GM19239 (cell line): ENCODE results near the gene CUL1.

Source experiments
- DNase-seq: peaks from one replicate; pipeline ENCODE4 v3.0.0; 2011; ENCODE audit warnings: low spot score; ENCODE audit not compliant: insufficient read length
- FAIRE-seq: peaks from 2 replicates; lab custom pipeline; 2011; peaks lifted over from hg19 to GRCh38; lab: Jason Lieb, UNC

Gene CUL1

DNA sequence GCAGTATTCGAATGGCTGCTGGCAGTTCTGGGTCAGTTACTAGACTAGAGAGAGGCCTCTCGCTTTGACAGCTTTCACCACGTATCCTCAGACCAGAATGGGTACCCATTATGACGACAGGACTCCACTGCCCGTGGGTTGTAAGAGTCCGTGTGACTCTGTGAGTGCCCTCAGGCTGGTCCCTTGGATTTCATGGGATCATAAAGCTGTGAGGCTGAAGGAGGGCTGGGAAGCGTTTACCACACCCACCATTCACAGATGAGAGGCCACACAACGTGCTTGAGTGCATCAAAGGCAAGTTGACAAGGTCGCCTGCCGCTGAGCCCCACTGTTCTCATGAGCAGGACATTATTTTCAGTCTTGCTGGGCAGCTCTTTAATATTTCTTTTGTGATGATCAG, 98.1 kb downstream of the CUL1 start:
- no peak for DNase-seq
- FAIRE-seq: no peak

DNA sequence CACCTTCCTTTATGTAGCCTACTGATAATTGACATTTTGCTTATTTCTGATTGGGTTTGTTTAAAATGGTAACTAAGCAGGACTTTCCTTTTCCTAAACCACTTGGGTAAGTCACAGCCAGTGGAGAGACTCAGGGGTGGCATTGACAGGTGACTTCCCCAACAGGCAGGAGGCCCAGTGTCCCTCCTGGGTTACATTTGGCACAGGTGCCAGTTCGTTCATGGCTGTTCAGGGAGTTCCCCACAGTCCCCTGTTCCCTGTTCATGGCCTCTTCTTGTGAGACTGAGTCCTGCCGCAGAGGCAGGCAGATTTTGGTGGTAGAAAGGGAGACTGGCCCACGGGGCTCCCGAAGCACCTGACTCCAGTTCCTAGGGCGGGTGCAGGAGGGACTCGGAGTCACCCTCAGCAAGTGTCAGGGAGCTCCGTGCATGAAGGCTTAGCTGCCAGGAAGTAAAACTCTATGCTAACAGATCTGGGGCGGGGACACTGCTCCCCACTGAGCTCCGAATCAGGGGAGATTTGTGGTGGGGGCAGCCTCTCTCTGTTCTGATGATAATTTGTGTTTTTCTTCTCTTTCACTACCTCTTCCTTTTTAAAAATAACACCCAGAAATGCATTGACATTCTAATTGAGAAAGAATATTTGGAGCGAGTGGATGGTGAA, 101.3 kb downstream of the CUL1 start:
- no peak for DNase-seq

DNA sequence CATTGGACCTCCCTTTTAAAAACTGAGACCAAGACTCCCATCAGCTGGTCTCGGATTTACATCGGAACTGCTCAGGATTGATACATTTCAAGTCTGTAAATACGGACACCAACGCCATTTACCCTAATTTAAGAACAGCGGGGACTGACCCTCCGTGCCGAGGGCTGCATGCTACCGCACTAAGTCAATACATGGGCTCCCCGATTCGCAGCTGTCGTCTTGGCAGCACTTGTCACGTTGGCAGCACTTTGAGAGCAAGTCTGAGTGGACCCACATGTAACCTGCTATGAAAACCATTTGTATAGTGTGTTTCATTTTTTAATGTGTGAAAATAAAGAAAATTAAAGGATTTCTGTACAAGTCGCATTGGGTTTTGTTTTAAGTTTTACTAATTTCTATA, 102.0 kb downstream of the CUL1 start:
- DNase-seq (no peak), FAIRE-seq (no peak)

More for the DNA sequence above, 101.3 kb downstream of the CUL1 start:
- no peak for FAIRE-seq

DNA sequence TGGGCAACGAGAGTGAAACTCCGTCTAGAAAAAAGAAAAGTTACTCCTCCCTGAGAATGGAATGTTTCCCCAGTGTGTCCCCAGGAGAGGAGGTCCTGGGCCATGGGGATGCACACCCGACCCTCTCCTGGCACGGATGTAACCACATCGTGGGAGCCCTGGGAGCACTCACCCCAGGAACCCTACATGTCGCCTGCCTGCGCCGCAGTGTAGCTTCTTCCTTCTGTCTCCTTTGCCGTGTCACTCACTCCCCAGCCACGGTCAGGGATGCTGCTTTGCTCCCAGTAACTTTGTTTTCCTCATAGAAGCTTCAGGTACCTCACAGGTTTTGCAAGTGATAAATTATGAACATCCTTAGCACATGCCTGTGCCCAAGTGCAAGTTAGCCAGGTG, 103.4 kb downstream of the CUL1 start:
- DNase-seq (no peak), FAIRE-seq (no peak)

DNA sequence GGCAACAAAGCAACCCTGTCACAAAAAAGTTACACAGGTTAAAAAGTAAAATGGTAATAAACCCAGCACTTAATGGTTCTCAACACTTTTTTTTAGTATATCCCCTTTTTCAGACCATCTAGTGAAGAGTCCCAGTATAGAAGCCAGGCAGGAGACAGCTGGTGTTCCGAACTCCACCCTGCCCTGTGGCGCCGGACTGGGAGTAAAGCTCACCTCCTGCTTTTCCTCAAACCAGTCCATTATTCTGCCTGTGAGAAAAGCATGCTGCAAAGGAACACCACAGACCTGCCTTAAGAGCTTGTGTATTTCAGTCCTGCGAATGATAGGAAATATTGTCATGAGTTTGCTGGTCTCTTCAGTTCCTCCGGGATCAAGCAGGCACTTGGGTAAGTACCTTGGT, 104.4 kb downstream of the CUL1 start:
- DNase-seq (no peak), FAIRE-seq (no peak)

DNA sequence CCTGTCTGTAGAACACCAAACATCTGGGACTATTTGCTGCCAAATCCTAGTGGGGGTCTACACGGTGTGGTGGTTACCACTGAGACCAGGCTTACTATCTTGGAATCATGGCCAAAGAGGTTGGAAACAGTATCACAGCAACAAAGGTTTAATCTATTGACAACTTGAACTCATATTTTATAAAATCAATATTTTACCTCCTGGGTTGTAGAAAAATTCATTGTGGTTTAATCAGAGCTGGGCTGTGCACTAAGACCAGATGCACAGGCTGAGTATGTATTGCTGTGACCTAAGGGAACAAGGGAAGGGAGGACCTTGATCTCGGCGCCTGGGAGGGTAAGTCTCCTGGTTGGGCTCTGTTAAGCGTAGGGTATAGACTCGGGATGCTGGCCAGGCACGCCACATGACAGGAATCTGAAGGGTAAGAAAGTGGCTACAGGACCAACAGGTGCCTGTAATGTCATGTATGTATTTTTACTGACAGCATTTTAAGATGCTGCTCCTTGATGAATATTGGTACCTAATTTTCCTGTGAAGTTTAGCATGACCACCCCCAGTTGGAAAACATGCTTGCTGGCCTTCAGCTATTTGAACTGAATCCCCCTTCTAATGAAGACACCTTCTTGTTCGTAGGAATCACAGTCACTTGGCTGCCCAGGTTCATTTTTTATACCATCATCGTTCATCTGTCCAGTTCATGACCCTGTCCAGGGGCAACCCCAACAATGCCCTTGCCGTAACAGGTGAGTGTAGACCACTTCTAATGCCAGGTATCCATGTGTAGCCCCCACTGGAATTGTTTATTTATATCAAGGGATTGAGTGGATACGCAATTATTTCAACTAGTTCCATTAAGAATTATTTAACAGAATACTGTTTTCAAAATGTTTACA, 105.9 kb downstream of the CUL1 start:
- FAIRE-seq: no peak

DNA sequence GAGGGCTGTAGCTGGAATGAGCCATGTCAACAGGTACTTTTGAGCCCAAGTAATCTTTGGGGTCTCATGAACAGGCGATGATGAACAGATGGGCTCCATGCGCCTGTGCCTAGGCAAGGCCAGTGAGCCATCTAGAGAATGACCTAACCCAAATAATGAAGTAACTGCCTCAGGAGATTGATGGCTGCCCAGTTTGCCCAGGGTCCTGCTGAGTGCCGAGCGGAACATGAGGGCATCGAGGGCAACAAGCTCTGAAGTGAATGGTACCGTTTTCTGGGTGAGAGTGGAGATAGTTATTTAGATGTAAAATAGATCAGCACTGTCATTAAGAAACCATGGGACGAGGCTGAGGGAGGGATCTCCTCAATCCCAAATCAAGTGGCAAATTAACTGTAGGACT, 107.5 kb downstream of the CUL1 start:
- no peak for DNase-seq
- FAIRE-seq: no peak

More for the DNA sequence above, 105.9 kb downstream of the CUL1 start:
- no peak for DNase-seq

DNA sequence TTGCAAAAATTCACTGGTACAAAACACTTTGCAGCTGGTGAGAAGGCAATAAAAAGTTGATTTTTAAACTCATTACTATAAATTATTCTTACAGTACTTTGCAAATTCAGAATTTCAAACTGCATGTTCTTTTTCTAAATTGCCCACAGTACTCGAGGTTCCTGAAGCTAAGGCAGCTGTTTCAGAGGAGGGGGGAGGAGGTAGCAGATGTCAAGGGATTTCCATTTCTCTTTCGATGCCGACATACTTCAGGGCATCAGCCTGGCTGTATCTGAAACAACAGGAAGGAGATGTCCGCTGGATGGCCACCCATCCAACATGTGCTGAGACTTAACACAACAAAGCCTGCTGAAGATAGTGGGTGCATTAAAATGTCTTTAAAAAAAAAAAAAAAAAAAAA, 108.7 kb downstream of the CUL1 start:
- DNase-seq (no peak), FAIRE-seq (no peak)

DNA sequence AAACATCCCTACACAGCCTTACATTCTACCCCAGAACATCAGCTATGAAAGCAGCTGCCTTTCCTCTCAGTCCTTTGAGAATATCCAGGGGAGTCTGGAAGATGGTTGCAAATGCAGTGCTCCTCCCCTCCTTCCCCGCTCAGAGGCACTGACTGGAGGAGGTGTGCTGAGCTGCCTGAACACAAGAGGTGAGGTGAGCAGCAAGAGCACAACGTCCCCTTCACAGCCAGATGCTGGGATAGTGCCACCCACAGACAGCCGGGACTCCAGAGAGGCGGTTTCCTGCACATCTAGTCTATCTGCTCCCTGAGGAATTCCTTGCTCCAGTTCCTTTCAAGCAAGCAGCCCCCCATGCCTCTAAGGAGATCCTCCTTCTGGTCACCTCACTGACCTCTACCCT, 111.2 kb downstream of the CUL1 start:
- FAIRE-seq (no peak), DNase-seq (no peak)

DNA sequence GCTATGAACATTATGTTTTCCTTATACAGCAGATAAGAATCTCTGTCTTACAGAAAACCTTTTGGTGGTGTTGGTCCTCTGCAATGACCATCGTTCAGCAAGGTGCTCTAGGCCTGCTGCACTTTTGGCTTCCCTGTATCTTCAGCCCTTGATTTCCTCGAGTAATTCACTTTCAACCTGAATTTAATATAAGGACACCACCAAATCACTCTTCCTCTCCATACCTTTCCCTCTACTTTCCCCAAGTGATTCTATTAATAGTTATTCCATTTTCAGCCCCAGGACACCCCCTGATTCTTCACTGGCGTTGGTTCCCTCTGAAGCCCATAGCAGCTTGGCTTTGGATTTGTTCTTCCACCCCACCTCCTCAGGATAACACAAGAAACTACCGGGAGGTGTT, 113.2 kb downstream of the CUL1 start:
- no peak for FAIRE-seq
- DNase-seq: no peak

DNA sequence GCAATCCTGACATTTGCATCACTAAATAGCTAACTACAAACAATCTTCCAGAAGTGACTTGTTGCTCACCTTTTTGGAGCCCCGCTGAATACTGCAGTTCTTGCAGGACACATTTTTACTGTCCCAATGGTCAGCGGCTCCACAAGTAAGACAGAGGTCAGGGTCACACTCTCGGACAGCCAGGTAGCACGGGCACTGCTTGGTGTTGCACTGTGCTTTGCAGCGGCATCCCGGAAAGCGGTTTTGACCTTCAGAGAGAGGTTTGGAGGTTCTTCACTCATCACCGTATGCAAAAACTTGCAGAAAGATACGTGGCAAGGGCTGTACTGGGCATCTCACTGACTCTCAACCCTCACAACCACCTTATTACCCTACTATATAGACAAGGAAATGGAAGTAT, 115.2 kb downstream of the CUL1 start:
- FAIRE-seq: no peak
- DNase-seq: no peak

DNA sequence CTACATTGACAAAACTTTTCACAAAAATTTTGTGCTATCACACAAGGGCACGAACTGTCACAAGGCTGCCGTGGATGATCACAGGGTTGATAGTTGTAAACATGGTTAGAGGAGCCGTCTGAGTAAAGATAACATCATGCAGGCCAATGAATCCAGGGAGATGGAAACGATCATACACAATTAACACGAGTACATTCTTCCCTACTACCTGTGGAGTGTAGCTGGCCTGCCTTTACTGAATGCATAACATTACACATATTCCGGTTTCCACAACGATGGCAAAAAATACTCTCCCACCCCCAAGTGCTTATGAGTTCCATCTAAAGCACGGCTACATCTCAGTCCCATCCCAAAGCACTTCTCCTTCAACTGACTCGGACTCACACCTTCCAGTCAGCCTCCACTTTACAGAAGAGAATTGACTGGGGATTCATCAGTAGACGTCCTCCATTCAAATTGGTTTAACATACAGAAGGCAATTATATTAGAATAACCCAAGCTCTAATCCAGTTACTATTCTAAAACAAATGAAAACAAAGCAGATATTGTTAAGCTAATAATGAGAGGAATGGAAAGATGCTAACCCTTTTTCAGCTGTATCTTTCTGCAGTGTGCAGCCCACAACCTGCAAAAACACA, 116.3 kb downstream of the CUL1 start:
- no peak for FAIRE-seq
- DNase-seq: no peak

DNA sequence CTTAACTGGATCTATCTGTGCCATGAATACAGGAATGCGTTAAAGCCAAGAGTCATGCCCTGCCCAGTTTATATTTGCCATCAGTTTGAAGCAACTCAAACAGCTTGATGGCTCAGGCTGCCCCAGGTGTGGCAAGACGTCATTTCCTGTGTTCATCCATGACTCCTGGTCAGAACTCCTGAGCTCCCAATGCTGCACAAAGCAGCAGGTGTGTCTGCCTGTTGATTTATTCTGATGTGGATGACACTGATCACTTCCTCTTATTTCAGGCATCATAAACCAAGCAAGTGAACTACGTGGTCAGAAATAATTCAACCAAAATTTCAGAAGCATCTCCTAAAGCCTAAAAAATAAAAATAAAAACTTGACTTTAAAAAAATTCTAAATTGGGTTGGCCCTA, 116.9 kb downstream of the CUL1 start:
- FAIRE-seq (no peak), DNase-seq (no peak)

DNA sequence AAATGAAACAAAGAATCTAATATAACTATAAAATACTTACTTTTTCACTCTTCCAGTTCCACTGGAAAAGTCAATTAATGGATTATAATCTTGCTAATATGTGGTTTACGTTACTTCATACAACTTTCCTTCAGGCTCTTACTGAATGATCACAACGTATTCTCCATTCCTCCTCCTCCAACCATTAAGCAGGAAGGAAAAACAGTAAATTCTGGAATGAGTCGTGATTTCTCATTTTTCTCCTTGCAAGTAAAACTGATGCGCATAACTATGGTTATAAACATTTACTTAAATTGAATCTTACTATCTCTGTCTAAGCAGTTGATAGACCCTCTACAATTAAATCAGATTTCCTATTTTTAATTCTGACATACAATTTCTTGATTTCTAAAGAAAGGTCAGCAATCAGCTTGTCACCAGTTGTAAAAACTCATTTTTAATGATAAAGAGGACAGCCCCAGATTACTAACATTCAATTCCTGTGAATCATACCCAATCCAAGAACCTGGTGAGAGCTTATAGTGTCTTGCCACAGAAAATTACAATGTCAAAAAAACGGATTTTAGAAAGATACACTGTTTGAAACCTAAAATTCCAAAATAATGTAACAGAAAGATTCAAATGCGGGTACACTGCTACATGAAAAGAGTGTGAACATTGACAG, 121.1 kb downstream of the CUL1 start:
- no peak for DNase-seq
- FAIRE-seq: no peak

DNA sequence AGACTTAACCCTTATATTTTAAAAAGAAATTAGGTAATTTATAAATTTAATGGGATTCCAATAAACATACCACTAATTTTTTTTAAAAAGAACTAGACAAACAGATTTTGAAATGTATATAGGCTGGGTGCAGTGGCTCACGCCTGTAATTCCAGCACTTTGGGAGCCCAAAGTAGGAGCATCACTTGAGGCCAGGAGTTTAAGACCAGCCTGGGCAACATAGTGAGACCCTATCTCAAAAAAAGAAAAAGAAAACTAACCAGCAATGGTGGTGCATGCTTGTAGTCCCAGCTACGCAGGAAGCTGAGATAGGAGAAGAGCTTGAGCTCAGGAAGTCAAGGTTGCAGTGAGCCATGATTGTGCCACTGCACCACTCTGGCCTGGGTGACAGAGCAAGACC, 122.7 kb downstream of the CUL1 start:
- FAIRE-seq (no peak), DNase-seq (no peak)

DNA sequence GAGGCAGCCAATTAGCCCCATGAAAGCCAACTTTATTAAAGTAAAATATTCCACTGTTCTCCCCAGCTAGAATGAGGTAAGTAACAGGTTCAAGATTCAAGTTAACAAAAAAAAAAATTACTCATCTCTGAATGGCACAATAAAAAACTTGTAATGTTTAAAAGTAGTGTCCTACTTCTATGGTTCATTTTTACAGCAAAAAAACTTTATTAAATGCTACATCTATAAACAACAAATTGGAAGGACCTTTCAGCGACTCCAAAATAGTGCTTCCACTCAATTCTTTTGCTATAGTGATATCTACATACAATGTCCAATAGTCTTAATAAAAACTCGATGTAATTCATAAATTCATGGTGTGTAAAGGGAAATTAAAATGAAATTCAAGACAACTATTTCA, 126.2 kb downstream of the CUL1 start:
- DNase-seq: no peak
- no peak for FAIRE-seq

DNA sequence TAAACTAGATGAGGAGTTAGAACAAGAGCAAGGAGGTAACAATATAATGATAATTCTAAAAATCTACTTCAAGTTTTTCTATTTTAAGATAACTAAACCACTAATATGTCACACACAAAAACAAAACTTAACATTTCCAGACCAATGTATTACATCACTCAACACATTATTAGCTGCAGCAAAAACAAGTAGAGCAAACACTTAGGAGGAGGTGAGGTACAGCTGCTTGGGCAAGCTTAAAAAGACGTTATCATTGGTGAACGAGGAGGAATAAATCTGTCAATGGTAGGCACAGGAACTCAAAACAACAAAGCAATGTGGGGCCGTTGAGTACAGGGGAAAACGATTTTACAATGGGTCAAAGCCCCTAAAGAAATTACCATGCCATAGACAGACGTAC, 126.6 kb downstream of the CUL1 start:
- FAIRE-seq (no peak), DNase-seq (no peak)

DNA sequence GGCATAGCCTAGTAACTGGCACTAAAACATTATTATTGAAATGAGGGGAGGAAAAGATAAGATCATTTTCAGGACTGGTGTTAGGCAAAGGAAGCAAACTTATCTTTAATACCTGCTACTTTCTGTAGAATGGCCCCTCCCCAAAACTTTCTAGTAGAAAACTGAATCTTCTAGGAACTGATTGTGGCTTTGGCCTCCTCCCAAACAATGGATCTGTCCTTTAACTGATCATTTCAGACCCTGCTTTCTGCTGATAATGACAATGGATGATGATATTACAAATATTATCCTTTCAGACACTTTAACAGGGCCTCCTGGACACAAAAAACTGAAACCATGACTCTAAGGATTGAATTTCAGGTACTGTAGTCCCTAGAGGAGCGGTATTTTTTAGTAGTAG, 130.3 kb downstream of the CUL1 start:
- DNase-seq (no peak), FAIRE-seq (peak; percentile 39)

DNA sequence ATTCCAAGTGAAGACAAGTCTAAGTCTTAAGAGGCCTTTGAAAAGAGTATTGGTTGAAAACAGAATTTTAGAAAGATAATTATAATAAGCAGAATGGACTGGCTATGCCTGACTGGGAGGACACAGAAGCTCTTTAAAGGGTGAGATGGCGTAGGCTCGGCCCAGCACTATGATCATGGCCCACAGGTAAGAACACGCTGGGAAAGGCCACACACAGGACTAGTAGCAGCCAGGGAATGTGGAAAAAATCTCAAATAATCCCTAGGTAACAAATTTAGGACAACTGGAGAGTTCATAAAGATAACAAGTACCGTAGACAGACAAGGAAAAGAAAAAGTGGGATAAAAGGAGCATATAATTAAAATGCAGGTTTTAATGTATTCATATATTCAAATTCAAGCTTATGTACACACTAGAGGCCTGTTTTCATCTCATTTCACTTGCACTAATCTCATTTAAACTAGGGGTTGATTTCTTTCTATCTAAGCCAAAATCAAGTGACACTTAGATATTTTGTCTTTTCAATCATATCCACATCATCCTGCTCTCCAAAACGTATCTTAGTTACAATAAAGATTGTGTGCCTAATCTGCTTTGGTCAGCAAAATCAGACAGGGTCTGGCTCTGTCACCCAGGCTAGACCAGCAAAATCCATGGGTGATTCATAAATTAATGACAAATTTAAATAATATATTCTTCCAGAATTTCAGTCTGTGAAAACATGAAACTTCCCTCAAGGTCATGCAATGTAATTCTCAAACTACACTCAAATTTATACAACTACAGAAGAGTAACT, 132.4 kb downstream of the CUL1 start:
- DNase-seq: no peak
- FAIRE-seq: no peak

DNA sequence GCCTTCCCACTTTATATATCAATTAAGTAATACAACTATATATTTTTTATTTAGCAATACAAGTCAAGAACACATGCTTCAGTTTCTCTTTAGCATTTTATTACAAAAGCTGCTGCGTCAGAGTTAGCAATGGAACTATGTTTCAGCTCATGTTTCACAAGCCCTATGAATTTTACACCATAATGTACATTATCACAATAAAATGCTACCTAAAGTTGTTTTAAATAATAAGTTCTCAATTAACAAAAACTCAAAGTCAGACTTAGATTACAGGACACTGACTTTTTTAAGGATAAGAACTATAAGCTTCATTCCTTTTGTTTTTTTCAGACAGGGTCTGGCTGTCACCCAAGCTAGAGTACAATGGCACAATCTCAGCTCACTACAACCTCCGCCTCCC, 133.1 kb downstream of the CUL1 start:
- DNase-seq (no peak), FAIRE-seq (no peak)
